ENCODE results near the gene APBA1. TPM values are rescaled to one million over a fixed set of nuclear protein-coding genes. Genes with fewer than 3 reads are reported as not detected.

APBA1 gene
- total RNA-seq, 1 donor, result 0.52 TPM

GRCh38 chr9:69516353-69517322, 155.5 kb downstream of the APBA1 start:
- H3K4me1 ChIP-seq (ENCODE audit: insufficient read depth, low read length), result no peaks in the 10 kb centered on the region
- no peaks in the 10 kb centered on the region for H3K9me3 ChIP-seq (ENCODE audit: low read depth, low read length)
- no peaks in the 10 kb centered on the region for H3K27me3 ChIP-seq (ENCODE audit: insufficient read depth, low read length)
- no peak overlapping the region for H3K4me3 ChIP-seq (ENCODE audit: low read length)

GRCh38 chr9:69515810-69516209, 156.4 kb downstream of the APBA1 start:
- no peaks in the 10 kb centered on the region for H3K9me3 ChIP-seq (ENCODE audit: low read depth, low read length)
- H3K4me3 ChIP-seq (ENCODE audit: low read length), result no peak overlapping the region
- H3K27me3 ChIP-seq (ENCODE audit: insufficient read depth, low read length), result no peaks in the 10 kb centered on the region
- H3K4me1 ChIP-seq (ENCODE audit: insufficient read depth, low read length), result no peaks in the 10 kb centered on the region

GRCh38 chr9:69513141-69513820, 158.9 kb downstream of the APBA1 start:
- no peaks in the 10 kb centered on the region for H3K4me1 ChIP-seq (ENCODE audit: insufficient read depth, low read length)
- H3K4me3 ChIP-seq (ENCODE audit: low read length), result no peak overlapping the region
- H3K27me3 ChIP-seq (ENCODE audit: insufficient read depth, low read length), result no peaks in the 10 kb centered on the region
- no peaks in the 10 kb centered on the region for H3K9me3 ChIP-seq (ENCODE audit: low read depth, low read length)

GRCh38 chr9:69504058-69504457, 168.1 kb downstream of the APBA1 start:
- H3K9me3 ChIP-seq (ENCODE audit: low read depth, low read length), result no peaks in the 10 kb centered on the region
- H3K27me3 ChIP-seq (ENCODE audit: insufficient read depth, low read length), result no peaks in the 10 kb centered on the region
- H3K4me1 ChIP-seq (ENCODE audit: insufficient read depth, low read length), result no peaks in the 10 kb centered on the region
- H3K4me3 ChIP-seq (ENCODE audit: low read length), result no peak overlapping the region

GRCh38 chr9:69502671-69503301, 169.4 kb downstream of the APBA1 start:
- Histone ChIP-seq H3K27me3 (ENCODE audit: insufficient read depth, low read length) (no peaks in the 10 kb centered on the region), H3K4me1 (ENCODE audit: insufficient read depth, low read length) (no peaks in the 10 kb centered on the region), H3K4me3 (ENCODE audit: low read length) (no peak overlapping the region), H3K9me3 (ENCODE audit: low read depth, low read length) (no peaks in the 10 kb centered on the region)

GRCh38 chr9:69500896-69501295, 171.3 kb downstream of the APBA1 start:
- Histone ChIP-seq H3K27me3 (ENCODE audit: insufficient read depth, low read length) (no peaks in the 10 kb centered on the region), H3K4me3 (ENCODE audit: low read length) (no peak overlapping the region), H3K4me1 (ENCODE audit: insufficient read depth, low read length) (no peaks in the 10 kb centered on the region), H3K9me3 (ENCODE audit: low read depth, low read length) (no peaks in the 10 kb centered on the region)

- no peaks in the 10 kb centered on the region for H3K4me1 ChIP-seq (ENCODE audit: insufficient read depth, low read length)
- no peaks in the 10 kb centered on the region for H3K27me3 ChIP-seq (ENCODE audit: insufficient read depth, low read length)
- no peak overlapping the region for H3K4me3 ChIP-seq (ENCODE audit: low read length)
- no peaks in the 10 kb centered on the region for H3K9me3 ChIP-seq (ENCODE audit: low read depth, low read length)
These were observed 172.2 kb downstream of the APBA1 start for GRCh38 chr9:69499959-69500358.

- Histone ChIP-seq H3K9me3 (ENCODE audit: low read depth, low read length) (no peaks in the 10 kb centered on the region), H3K4me1 (ENCODE audit: insufficient read depth, low read length) (no peaks in the 10 kb centered on the region), H3K4me3 (ENCODE audit: low read length) (no peak overlapping the region), H3K27me3 (ENCODE audit: insufficient read depth, low read length) (no peaks in the 10 kb centered on the region)
These were observed 172.8 kb downstream of the APBA1 start for GRCh38 chr9:69499407-69499806.

- H3K9me3 ChIP-seq (ENCODE audit: low read depth, low read length), result no peaks in the 10 kb centered on the region
- H3K4me1 ChIP-seq (ENCODE audit: insufficient read depth, low read length), result no peaks in the 10 kb centered on the region
- H3K4me3 ChIP-seq (ENCODE audit: low read length), result no peak overlapping the region
- H3K27me3 ChIP-seq (ENCODE audit: insufficient read depth, low read length), result no peaks in the 10 kb centered on the region
These were observed 173.7 kb downstream of the APBA1 start for GRCh38 chr9:69498470-69498869.

- H3K4me3 ChIP-seq (ENCODE audit: low read length), result no peak overlapping the region
- H3K9me3 ChIP-seq (ENCODE audit: low read depth, low read length), result no peaks in the 10 kb centered on the region
- H3K27me3 ChIP-seq (ENCODE audit: insufficient read depth, low read length), result no peaks in the 10 kb centered on the region
- no peaks in the 10 kb centered on the region for H3K4me1 ChIP-seq (ENCODE audit: insufficient read depth, low read length)
These were observed 174.4 kb downstream of the APBA1 start for GRCh38 chr9:69497816-69498215.

GRCh38 chr9:69496846-69497450, 175.2 kb downstream of the APBA1 start:
- H3K9me3 ChIP-seq (ENCODE audit: low read depth, low read length), result no peaks in the 10 kb centered on the region
- no peaks in the 10 kb centered on the region for H3K4me1 ChIP-seq (ENCODE audit: insufficient read depth, low read length)
- H3K4me3 ChIP-seq (ENCODE audit: low read length), result no peak overlapping the region
- H3K27me3 ChIP-seq (ENCODE audit: insufficient read depth, low read length), result no peaks in the 10 kb centered on the region

GRCh38 chr9:69495296-69495695, 176.9 kb downstream of the APBA1 start:
- H3K4me1 ChIP-seq (ENCODE audit: insufficient read depth, low read length), result no peaks in the 10 kb centered on the region
- no peaks in the 10 kb centered on the region for H3K27me3 ChIP-seq (ENCODE audit: insufficient read depth, low read length)
- no peaks in the 10 kb centered on the region for H3K9me3 ChIP-seq (ENCODE audit: low read depth, low read length)
- no peak overlapping the region for H3K4me3 ChIP-seq (ENCODE audit: low read length)

- Histone ChIP-seq H3K4me3 (ENCODE audit: low read length) (no peak overlapping the region), H3K27me3 (ENCODE audit: insufficient read depth, low read length) (no peaks in the 10 kb centered on the region), H3K4me1 (ENCODE audit: insufficient read depth, low read length) (no peaks in the 10 kb centered on the region), H3K9me3 (ENCODE audit: low read depth, low read length) (no peaks in the 10 kb centered on the region)
These were observed 177.4 kb downstream of the APBA1 start for GRCh38 chr9:69494763-69495162.

- no peaks in the 10 kb centered on the region for H3K4me1 ChIP-seq (ENCODE audit: insufficient read depth, low read length)
- no peaks in the 10 kb centered on the region for H3K9me3 ChIP-seq (ENCODE audit: low read depth, low read length)
- H3K27me3 ChIP-seq (ENCODE audit: insufficient read depth, low read length), result no peaks in the 10 kb centered on the region
- H3K4me3 ChIP-seq (ENCODE audit: low read length), result no peak overlapping the region
These were observed 178.0 kb downstream of the APBA1 start for GRCh38 chr9:69494208-69494607.

- no peaks in the 10 kb centered on the region for H3K27me3 ChIP-seq (ENCODE audit: insufficient read depth, low read length)
- H3K4me3 ChIP-seq (ENCODE audit: low read length), result no peak overlapping the region
- no peaks in the 10 kb centered on the region for H3K4me1 ChIP-seq (ENCODE audit: insufficient read depth, low read length)
- no peaks in the 10 kb centered on the region for H3K9me3 ChIP-seq (ENCODE audit: low read depth, low read length)
These were observed 185.7 kb downstream of the APBA1 start for GRCh38 chr9:69486498-69486897.
